HCT116 (cell line): ENCODE measurements around the gene POMGNT2.

ENCODE experiments used
- ELF1 ChIP-seq: IDR thresholded peaks from 2 replicates; pipeline ENCODE4 v1.6.1; 2012; ENCODE audit warnings: low read depth, borderline replicate concordance
- POLR2AphosphoS5 ChIP-seq: IDR thresholded peaks from 2 replicates; pipeline ENCODE4 v1.6.1; 2011; ENCODE audit warnings: mild to moderate bottlenecking, low read depth, low read length, moderate library complexity
- SIN3A ChIP-seq: IDR thresholded peaks from 2 replicates; pipeline ENCODE4 v1.6.1; 2012; ENCODE audit warnings: low read depth
- TF ChIP-seq, protein P1 (sequence below), 3 experiments: fragments of 200-600 bp in 1 of 3; sonication (generic) in 1 of 3; IDR thresholded peaks in 2 of 3; conservative IDR thresholded peaks in 1 of 3; 2 replicates each; pipeline ENCODE4 v1.5.1; 2012 to 2017; ENCODE audit warnings: low read depth in 2 of 3, low read length in 2 of 3, antibody characterized with exemption in 1 of 3, borderline replicate concordance in 1 of 3, control low read depth in 1 of 3, mild to moderate bottlenecking in 1 of 3, mixed read lengths in 1 of 3, mixed run types in 1 of 3, moderate library complexity in 1 of 3; ENCODE audit not compliant: insufficient read depth in 1 of 3
- TF ChIP-seq, protein P2 (sequence below): IDR thresholded peaks from 2 replicates; pipeline ENCODE4 v1.6.1; 2012
- TF ChIP-seq, protein P3 (sequence below): IDR thresholded peaks from 2 replicates; pipeline ENCODE4 v1.6.1; 2012; ENCODE audit warnings: low read depth

DNA sequence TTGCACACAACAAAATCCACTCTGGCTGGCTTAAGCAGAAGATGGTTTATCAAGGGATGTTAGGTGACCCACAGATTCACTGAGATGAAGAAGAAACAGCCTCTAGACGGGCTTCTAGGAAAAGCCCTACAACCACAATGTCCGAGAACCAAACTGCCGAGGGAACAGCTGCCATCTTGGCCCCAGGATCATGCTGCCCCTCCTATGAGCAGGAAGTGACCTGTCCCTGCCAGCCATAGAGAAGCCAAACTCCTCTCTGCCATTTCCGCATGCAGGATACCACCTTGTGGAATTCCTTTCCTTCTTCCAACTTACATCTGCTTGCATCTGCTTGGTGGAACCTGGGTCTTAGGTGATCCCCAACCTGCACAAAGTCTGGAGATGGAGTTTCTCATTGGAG lies 11.4 kb upstream of the POMGNT2 start:
- no peak for TF ChIP-seq ELF1
- TF ChIP-seq, protein P1, sequence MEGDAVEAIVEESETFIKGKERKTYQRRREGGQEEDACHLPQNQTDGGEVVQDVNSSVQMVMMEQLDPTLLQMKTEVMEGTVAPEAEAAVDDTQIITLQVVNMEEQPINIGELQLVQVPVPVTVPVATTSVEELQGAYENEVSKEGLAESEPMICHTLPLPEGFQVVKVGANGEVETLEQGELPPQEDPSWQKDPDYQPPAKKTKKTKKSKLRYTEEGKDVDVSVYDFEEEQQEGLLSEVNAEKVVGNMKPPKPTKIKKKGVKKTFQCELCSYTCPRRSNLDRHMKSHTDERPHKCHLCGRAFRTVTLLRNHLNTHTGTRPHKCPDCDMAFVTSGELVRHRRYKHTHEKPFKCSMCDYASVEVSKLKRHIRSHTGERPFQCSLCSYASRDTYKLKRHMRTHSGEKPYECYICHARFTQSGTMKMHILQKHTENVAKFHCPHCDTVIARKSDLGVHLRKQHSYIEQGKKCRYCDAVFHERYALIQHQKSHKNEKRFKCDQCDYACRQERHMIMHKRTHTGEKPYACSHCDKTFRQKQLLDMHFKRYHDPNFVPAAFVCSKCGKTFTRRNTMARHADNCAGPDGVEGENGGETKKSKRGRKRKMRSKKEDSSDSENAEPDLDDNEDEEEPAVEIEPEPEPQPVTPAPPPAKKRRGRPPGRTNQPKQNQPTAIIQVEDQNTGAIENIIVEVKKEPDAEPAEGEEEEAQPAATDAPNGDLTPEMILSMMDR (IDR thresholded peaks at IDR 0.05 in 2 of 3, conservative IDR thresholded peaks at IDR 0.05 in 1 of 3; ENCODE audit: borderline replicate concordance in 1 of 3, insufficient read depth in 1 of 3, low read depth in 2 of 3, low read length in 2 of 3): no peak
- no peak for TF ChIP-seq POLR2AphosphoS5
- TF ChIP-seq, protein P2, sequence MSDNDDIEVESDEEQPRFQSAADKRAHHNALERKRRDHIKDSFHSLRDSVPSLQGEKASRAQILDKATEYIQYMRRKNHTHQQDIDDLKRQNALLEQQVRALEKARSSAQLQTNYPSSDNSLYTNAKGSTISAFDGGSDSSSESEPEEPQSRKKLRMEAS: no peak
- TF ChIP-seq, protein P3, sequence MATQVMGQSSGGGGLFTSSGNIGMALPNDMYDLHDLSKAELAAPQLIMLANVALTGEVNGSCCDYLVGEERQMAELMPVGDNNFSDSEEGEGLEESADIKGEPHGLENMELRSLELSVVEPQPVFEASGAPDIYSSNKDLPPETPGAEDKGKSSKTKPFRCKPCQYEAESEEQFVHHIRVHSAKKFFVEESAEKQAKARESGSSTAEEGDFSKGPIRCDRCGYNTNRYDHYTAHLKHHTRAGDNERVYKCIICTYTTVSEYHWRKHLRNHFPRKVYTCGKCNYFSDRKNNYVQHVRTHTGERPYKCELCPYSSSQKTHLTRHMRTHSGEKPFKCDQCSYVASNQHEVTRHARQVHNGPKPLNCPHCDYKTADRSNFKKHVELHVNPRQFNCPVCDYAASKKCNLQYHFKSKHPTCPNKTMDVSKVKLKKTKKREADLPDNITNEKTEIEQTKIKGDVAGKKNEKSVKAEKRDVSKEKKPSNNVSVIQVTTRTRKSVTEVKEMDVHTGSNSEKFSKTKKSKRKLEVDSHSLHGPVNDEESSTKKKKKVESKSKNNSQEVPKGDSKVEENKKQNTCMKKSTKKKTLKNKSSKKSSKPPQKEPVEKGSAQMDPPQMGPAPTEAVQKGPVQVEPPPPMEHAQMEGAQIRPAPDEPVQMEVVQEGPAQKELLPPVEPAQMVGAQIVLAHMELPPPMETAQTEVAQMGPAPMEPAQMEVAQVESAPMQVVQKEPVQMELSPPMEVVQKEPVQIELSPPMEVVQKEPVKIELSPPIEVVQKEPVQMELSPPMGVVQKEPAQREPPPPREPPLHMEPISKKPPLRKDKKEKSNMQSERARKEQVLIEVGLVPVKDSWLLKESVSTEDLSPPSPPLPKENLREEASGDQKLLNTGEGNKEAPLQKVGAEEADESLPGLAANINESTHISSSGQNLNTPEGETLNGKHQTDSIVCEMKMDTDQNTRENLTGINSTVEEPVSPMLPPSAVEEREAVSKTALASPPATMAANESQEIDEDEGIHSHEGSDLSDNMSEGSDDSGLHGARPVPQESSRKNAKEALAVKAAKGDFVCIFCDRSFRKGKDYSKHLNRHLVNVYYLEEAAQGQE: no peak
- no peak for TF ChIP-seq SIN3A
